Measurements from ENCODE around the gene ZNF385C.

The ZNF385C gene

GRCh38 chr17:41984454-41984853, 113.8 kb downstream of the ZNF385C start:
- TF ChIP-seq EZH2 (optimal IDR thresholded peaks at IDR 0.05; ENCODE audit: low read depth, low read length): no peak
- TF ChIP-seq EZH2phosphoT487 (IDR thresholded peaks at IDR 0.05; ENCODE audit: low read length): no peak
- TF ChIP-seq CTCF (IDR thresholded peaks at IDR 0.05; ENCODE audit: low read length): no peak
- H3K4me1 ChIP-seq (ENCODE audit: low read length): no peaks in the 10 kb centered on the region

GRCh38 chr17:41982026-41982760, 116.1 kb downstream of the ZNF385C start:
- Histone ChIP-seq H3K9ac (ENCODE audit: low read length) (no peak overlapping the region), H3K27ac (ENCODE audit: low read length) (no peak overlapping the region), H3K4me3 (ENCODE audit: low read length) (no peak overlapping the region), H4K20me1 (ENCODE audit: insufficient read depth, low read length) (no peaks in the 10 kb centered on the region), H2AFZ (ENCODE audit: low read length) (no peak overlapping the region), H3K9me3 (replicated peaks; ENCODE audit: insufficient read depth, low read length) (no peaks in the 10 kb centered on the region), H3K9me2 (replicated peaks; ENCODE audit: insufficient read depth, low read length) (no peaks in the 10 kb centered on the region), H3K36me3 (replicated peaks; ENCODE audit: insufficient read depth, low read length) (peaks cover 14% of the 10 kb centered on the region), H3K4me1 (ENCODE audit: low read length) (peaks cover 12% of the 10 kb centered on the region), H3K27me3 (replicated peaks; ENCODE audit: insufficient read depth, low read length) (no peaks in the 10 kb centered on the region), H3K4me2 (ENCODE audit: low read depth, low read length) (no peak overlapping the region), H3F3A (ENCODE audit: insufficient read depth, low read length) (peaks cover 7% of the 10 kb centered on the region), H3K79me2 (ENCODE audit: low read length) (peaks cover 11% of the 10 kb centered on the region; the same call in 1 of the 2 replicates)
- no peak for TF ChIP-seq EZH2phosphoT487 (IDR thresholded peaks at IDR 0.05; ENCODE audit: low read length)
- TF ChIP-seq EZH2 (optimal IDR thresholded peaks at IDR 0.05; ENCODE audit: low read depth, low read length): no peak
- no peak for TF ChIP-seq CTCF (IDR thresholded peaks at IDR 0.05; ENCODE audit: low read length)
- no peak for DNase-seq

More at GRCh38 chr17:41984454-41984853, 113.8 kb downstream of the ZNF385C start:
- H3K9ac ChIP-seq (ENCODE audit: low read length): no peak overlapping the region
- no peak overlapping the region for H3K27ac ChIP-seq (ENCODE audit: low read length)
- H3K79me2 ChIP-seq (ENCODE audit: low read length): peaks cover 8% of the 10 kb centered on the region; the same call in 1 of the 2 replicates
- H2AFZ ChIP-seq (ENCODE audit: low read length): no peak overlapping the region
- H3K4me2 ChIP-seq (ENCODE audit: low read depth, low read length): no peak overlapping the region
- no peak overlapping the region for H3K4me3 ChIP-seq (ENCODE audit: low read length)
- H3K36me3 ChIP-seq (replicated peaks; ENCODE audit: insufficient read depth, low read length): peaks cover 21% of the 10 kb centered on the region
- no peaks in the 10 kb centered on the region for H3K9me3 ChIP-seq (replicated peaks; ENCODE audit: insufficient read depth, low read length)
- H4K20me1 ChIP-seq (ENCODE audit: insufficient read depth, low read length): no peaks in the 10 kb centered on the region
- H3K27me3 ChIP-seq (replicated peaks; ENCODE audit: insufficient read depth, low read length): no peaks in the 10 kb centered on the region
- no peaks in the 10 kb centered on the region for H3K9me2 ChIP-seq (replicated peaks; ENCODE audit: insufficient read depth, low read length)
- H3F3A ChIP-seq (ENCODE audit: insufficient read depth, low read length): no peaks in the 10 kb centered on the region
- no peak for DNase-seq

GRCh38 chr17:41977991-41978390, 120.3 kb downstream of the ZNF385C start:
- Histone ChIP-seq H3K9ac (ENCODE audit: low read length) (no peak overlapping the region), H3K9me2 (replicated peaks; ENCODE audit: insufficient read depth, low read length) (no peaks in the 10 kb centered on the region), H3K4me3 (ENCODE audit: low read length) (no peak overlapping the region), H3K27ac (ENCODE audit: low read length) (peak overlapping the region; percentile 81; the same call in 1 of the 2 replicates), H3K9me3 (replicated peaks; ENCODE audit: insufficient read depth, low read length) (no peaks in the 10 kb centered on the region), H3F3A (ENCODE audit: insufficient read depth, low read length) (peaks cover 24% of the 10 kb centered on the region), H3K79me2 (ENCODE audit: low read length) (peaks cover 36% of the 10 kb centered on the region), H4K20me1 (ENCODE audit: insufficient read depth, low read length) (no peaks in the 10 kb centered on the region), H3K27me3 (replicated peaks; ENCODE audit: insufficient read depth, low read length) (no peaks in the 10 kb centered on the region), H3K36me3 (replicated peaks; ENCODE audit: insufficient read depth, low read length) (peaks cover 8% of the 10 kb centered on the region), H3K4me2 (ENCODE audit: low read depth, low read length) (peak overlapping the region; percentile 92; the same call in 1 of the 2 replicates), H3K4me1 (ENCODE audit: low read length) (peaks cover 27% of the 10 kb centered on the region), H2AFZ (ENCODE audit: low read length) (no peak overlapping the region)
- TF ChIP-seq CTCF (IDR thresholded peaks at IDR 0.05; ENCODE audit: low read length) (no peak), EZH2 (optimal IDR thresholded peaks at IDR 0.05; ENCODE audit: low read depth, low read length) (no peak), EZH2phosphoT487 (IDR thresholded peaks at IDR 0.05; ENCODE audit: low read length) (no peak)
- DNase-seq: no peak

Data from MM.1S (cell line).